Inflammatory macrophage treated with lipopolysaccharide for 4 hours (primary cell): ENCODE results near the gene FKBP15.
"Not testable (repeated sequence)": the region's sequence is repeated elsewhere in the genome, so short reads cannot be mapped to it uniquely, and the experiment has no call there.

Experiments used
- DNase-seq: peaks from one replicate; pipeline ENCODE4 v3.0.0-alpha.2; 2020

FKBP15 gene

GRCh38 chr9:113221003-113221799, at the start of gene FKBP15, which contains the start of gene SLC31A1:
Gene FKBP15 (minus strand): TSS chr9:113221277. CDS start chr9:113221243, 34 bp downstream.
Gene SLC31A1 (plus strand): TSS chr9:113221544. CDS start chr9:113256149, 34,605 bp downstream.
- peak; percentile 99 for DNase-seq

GRCh38 chr9:113269871-113270270, 48.8 kb upstream of the FKBP15 start:
- DNase-seq: no peak

- no peak for DNase-seq
Measured at GRCh38 chr9:113269355-113269754, 48.3 kb upstream of the FKBP15 start.

DNA sequence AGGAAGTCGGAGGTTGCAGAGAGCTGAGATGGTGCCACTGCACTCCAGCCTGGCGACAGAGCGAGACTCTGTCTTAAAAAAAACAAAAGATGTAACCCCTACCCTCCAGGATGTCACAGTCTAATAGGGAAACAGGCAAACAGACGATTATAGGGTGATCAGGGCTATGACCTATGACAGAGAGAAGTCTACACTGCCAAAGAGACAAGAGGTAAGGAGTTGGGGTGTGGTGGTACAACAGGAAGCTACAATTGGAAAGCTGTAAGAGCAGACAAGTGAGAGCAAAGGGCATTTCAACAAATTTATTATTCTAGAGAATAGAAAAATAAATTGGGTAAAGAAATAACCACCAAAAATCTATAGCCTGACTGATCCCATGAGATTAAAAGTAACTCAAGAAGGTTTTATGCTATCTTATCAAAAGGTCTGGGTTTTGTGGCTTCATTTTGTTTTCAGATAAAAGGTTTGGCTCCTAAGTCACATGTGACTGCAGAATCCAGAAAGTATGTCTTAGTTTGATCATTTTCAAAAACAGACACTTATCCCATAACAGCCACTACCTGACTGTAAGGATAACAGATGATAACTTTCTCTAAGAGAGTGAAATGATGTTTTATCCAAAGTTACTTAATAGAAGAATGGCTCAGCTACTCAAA, 47.0 kb upstream of the FKBP15 start:
- no peak for DNase-seq

DNA sequence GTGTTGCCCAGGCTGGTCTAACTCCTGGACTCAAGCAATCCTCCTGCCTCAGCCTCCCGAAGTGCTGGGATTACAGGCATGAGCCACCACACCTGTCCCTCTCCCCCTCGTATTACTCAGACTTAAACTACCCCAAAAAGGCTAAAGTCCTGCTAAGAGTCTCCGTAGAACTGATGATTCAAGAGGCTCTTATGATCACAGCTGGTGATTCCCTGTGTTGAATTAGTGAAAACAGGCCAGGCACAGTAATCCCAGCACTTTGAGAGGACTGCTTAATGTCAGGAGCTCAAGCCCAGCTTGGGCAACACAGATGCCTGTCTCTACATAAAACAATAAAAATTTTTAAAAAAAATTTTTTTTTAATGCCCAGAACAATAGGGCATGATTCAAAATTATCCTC, 45.1 kb upstream of the FKBP15 start:
- no peak for DNase-seq

DNA sequence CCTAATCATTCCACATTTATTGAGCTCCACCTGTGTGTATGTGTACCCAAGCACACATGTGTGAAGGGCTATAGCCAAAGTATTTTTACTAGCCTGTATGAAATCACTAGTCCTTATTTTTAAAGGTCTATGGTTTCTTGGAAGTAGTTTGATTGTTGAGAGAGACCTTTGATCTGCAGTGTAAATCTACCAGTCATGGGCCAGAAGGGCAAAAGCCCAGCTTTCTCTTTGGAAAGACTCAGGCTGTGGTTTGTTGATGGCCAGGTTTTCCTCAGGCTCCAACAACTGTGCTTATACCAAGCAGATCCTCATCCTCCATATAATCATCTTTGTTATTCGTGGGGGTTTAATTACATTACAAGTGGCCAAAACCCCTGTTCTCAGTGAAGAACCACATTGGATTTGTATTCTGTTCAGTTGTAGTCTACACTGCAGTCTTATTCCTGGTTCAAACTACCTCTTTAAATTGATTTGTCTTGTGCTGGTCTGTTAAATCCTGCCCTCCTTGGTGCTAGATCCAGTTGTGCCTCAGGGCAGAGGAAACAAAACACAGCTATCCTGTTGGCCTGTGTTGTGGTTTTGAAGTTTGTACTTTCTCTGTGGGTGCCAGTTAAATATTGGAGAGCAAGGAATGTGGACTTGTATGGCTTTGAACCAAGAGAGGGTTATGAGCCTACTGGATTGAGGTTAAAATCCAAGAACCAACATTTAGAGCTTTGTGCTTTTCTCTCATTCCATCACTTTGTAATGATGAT, 41.0 kb upstream of the FKBP15 start:
- no peak for DNase-seq

DNA sequence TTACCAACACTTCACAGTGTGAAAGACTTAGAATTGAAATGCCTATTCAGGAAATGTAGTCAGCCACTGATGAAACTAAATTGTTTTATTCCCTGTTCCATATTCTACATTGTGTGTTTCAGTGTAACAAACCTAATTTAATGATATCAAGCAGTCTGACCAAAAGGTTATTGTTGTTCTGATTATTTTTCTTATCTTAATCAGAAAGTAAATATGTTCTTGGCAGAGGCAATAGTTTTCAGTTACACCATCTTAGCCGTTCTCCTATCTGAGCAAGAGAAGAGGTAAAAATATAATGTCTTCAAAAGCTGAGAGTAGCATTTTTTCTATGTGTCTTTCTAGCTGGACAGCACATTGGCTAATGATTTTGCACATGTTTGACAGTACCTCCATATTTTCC, 37.2 kb upstream of the FKBP15 start:
- no peak for DNase-seq

DNA sequence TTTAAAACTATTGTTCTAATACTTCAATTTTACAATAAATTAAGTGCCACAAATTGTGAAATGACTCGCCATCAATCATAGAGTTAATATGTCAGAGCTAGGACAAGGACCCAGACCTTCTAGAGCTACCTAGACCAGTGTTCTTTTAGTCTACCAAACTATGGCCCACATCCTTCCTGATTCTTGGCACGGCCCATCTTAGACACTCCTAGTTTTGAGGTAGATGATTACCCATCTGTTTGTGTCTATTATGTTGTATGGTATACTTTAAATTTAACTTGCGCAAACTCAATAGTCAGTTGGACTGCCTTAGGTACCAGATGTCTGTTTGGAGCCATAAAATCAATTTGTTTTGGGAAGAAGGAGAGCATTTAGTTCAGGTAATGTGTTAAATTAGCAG, 36.8 kb upstream of the FKBP15 start:
- no peak for DNase-seq

DNA sequence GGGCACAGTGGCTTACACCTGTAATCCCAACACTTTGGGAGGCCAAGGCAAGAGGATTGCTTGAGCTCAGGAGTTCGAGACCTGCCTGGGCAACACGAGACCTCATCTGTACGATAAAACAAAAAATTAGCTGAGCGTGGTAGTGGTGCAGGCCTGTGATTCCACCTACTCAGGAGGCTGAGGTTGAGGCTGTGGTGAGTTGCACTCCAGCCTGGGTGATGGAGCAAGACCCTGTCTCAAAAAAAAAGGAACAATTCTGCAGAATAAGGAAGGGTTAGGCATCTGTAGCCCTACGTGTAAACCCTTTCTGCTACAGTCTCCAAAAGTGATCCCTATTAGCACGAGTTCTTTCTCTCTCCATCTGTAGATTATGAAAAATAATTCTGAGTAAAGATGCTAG, 34.4 kb upstream of the FKBP15 start:
- peak; percentile 69 for DNase-seq

DNA sequence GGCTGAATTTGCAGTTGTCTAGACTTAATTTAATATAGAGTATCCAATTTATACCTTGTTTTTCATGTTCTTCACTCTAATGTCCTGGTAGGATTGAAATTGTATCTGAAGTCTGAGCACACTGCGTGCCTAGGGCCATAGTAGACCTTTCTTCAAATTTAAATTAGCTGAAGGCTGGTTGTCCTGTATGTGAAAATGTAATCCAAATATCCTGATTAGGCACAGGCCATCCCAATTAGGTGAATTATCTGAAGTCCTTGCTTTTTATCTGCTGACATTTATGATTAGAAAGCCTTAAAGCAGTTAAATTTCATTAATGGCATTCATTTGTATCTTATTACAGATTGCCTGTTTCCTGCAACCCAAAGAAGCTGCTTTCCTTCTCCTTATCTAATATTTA, 33.9 kb upstream of the FKBP15 start:
- no peak for DNase-seq

- DNase-seq: no peak
Measured at GRCh38 chr9:113250807-113251206, 29.7 kb upstream of the FKBP15 start.

DNA sequence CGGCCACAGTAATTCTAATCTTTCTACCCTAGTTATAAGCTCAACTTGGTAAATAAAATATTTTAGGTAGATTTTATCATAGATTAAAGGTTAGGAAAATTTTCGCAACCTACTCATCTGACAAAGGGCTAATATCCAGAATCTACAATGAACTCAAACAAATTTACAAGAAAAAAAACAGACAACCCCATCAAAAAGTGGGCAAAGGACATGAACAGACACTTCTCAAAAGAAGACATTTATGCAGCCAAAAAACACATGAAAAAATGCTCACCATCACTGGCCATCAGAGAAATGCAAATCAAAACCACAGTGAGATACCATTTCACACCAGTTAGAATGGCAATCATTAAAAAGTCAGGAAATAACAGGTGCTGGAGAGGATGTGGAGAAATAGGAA, 28.6 kb upstream of the FKBP15 start:
- DNase-seq: not testable (repeated sequence)

- DNase-seq: no peak
Measured at GRCh38 chr9:113247640-113248039, 26.6 kb upstream of the FKBP15 start.

GRCh38 chr9:113246928-113247327, 25.9 kb upstream of the FKBP15 start:
- peak; percentile 8 for DNase-seq

DNA sequence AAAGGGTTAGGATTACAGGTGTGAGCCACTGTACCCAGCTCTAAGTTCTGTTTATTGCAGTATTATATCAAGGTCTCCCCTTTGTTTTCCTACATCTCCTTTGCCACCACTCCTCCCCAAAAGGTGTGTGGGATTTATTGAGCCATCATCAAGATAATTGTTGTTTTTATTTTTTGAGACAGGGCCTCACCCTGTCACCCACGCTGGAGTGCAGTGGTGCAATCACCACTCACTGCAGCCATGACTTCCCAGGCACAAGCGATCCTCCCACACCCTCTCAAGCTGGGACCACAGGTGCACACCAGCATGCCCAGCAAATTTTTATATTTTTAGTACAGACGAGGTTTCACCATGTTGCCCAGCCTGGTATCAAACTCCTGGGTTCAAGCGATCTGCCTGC, 24.8 kb upstream of the FKBP15 start:
- peak; percentile 2 for DNase-seq

- no peak for DNase-seq
Measured at GRCh38 chr9:113244556-113244955, 23.5 kb upstream of the FKBP15 start.

- DNase-seq: no peak
Measured at GRCh38 chr9:113241161-113241560, 20.1 kb upstream of the FKBP15 start.

DNA sequence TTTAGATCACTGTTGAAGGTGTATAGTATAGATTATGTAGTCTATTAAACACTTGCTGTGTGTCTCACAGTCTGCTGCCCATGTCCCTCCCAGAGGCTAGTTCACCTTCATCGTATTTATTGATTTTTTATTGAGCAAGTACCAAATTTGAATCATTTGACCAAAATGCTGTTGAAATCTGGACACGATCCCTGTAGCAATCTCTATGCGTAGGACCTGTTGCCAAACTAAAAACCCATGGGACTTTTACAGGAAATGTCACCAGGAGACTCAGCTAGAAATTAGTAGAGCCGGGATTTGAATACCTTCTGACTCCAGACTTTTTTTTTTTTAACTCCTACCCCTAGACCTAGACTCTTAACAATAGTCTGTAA, 17.8 kb upstream of the FKBP15 start:
- DNase-seq: peak; percentile 75

- no peak for DNase-seq
Measured at GRCh38 chr9:113238202-113238858, 17.3 kb upstream of the FKBP15 start.

GRCh38 chr9:113237026-113237425, 15.9 kb upstream of the FKBP15 start:
- no peak for DNase-seq

GRCh38 chr9:113235701-113236255, 14.7 kb upstream of the FKBP15 start:
- DNase-seq: peak; percentile 16

DNA sequence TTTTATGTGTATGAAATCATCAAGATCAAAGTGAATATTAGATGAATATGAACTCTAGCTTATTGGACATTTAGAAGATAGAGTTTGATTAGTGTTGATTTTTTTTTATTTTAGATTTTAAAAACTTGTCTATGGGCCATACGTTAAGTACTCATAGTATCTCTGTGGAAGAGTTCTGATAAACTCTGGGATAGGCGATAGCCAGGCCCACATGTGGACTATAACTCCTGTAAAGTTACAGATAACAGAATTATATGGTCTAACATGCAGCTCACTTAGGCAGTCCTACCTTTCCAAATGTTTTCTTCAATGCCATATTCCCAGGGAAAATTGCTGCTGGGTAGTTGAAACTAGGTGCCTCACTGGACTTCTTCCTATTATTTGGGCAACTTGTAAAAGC, 10.6 kb upstream of the FKBP15 start:
- no peak for DNase-seq

GRCh38 chr9:113228130-113228665, 7.1 kb upstream of the FKBP15 start:
- no peak for DNase-seq
